Measurements from ENCODE around the gene CNBD2. TPM values are rescaled to one million over a fixed set of nuclear protein-coding genes. Genes with fewer than 3 reads are reported as not detected.

CNBD2 gene
- 10 to 100 TPM in 1 of 9 donors, 1 to 10 TPM in 8; 1.1 to 15.3 (median 5.1) TPM for total RNA-seq
- 10 to 100 TPM in 2 of 3 donors, 1 to 10 TPM in 1; 3.8 to 23.3 (median 15.4) TPM for polyA plus RNA-seq
- long read RNA-seq, donor 1, partial matches to known transcripts, result 0 of 2 reads
- long read RNA-seq, donor 1, other reads (novel, unspliced or antisense), result 0 of 2 reads
- long read RNA-seq, donor 2, result 0 reads
- long read RNA-seq, donor 3, partial matches to known transcripts, result 0 of 1 reads
- long read RNA-seq, donor 3, other reads (novel, unspliced or antisense), result 0 of 1 reads
- long read RNA-seq, donor 4, partial matches to known transcripts, result 0 of 3 reads
- long read RNA-seq, donor 4, other reads (novel, unspliced or antisense), result 0 of 3 reads
- long read RNA-seq, donor 5, transcript CNBD2-206 (1 exons, 662 nt), result major isoform, 9 of 9 reads
- long read RNA-seq, donor 5, partial matches to known transcripts, result 0 of 9 reads
- long read RNA-seq, donor 5, other reads (novel, unspliced or antisense), result 0 of 9 reads
- long read RNA-seq, donor 6, partial matches to known transcripts, result 0 of 3 reads
- long read RNA-seq, donor 6, other reads (novel, unspliced or antisense), result 0 of 3 reads
- long read RNA-seq, donor 7, partial matches to known transcripts, result 0 of 2 reads
- long read RNA-seq, donor 7, other reads (novel, unspliced or antisense), result 0 of 2 reads
- long read RNA-seq, donor 8, transcript CNBD2-206 (1 exons, 662 nt), result major isoform, 8 of 8 reads
- long read RNA-seq, donor 8, partial matches to known transcripts, result 0 of 8 reads
- long read RNA-seq, donor 8, other reads (novel, unspliced or antisense), result 0 of 8 reads
- long read RNA-seq, donor 9, partial matches to known transcripts, result 0 of 2 reads
- long read RNA-seq, donor 9, other reads (novel, unspliced or antisense), result 0 of 2 reads
- long read RNA-seq, donor 10, partial matches to known transcripts, result 0 of 1 reads
- long read RNA-seq, donor 10, other reads (novel, unspliced or antisense), result 0 of 1 reads

DNA sequence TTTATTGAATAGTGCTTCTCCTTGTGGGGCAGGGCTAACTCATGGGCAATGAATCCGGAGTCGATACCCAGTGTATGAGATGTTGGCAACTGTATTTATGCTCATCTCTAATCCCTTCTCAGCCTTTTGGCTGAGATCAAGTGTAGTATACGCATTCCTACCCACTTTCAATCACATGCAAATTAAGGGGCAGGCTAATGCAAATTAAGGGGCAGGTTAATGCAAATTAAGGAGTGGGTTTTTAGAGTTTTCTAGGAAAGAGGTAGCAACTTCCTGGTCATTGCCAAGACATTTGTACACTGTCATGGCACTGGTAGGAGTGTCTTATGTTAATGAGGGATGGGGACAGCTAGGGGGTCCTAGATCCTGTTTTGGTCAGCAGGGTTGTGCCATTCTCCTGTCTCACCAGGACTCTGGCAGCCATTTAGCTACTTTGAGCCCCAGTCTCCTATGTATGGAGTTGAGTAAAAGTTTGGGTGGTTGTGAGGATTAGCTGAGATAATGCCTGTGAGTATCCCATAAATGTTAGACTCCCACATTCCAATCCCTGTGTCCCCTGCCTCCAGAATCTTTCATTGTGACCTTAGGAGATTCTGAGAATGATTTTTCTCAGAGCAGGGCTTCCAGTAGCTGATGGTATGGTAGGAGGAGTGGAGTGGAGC lies at the start of gene CNBD2:
Gene CNBD2, plus strand, starts transcription at position 612 of the 662 bp plus-strand sequence. CDS start 173 bp downstream, outside the sequence.
- TF ChIP-seq POLR2A (IDR thresholded peaks at IDR 0.05), result no peak
- TF ChIP-seq, protein P1, sequence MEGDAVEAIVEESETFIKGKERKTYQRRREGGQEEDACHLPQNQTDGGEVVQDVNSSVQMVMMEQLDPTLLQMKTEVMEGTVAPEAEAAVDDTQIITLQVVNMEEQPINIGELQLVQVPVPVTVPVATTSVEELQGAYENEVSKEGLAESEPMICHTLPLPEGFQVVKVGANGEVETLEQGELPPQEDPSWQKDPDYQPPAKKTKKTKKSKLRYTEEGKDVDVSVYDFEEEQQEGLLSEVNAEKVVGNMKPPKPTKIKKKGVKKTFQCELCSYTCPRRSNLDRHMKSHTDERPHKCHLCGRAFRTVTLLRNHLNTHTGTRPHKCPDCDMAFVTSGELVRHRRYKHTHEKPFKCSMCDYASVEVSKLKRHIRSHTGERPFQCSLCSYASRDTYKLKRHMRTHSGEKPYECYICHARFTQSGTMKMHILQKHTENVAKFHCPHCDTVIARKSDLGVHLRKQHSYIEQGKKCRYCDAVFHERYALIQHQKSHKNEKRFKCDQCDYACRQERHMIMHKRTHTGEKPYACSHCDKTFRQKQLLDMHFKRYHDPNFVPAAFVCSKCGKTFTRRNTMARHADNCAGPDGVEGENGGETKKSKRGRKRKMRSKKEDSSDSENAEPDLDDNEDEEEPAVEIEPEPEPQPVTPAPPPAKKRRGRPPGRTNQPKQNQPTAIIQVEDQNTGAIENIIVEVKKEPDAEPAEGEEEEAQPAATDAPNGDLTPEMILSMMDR (IDR thresholded peaks at IDR 0.05), result no peak
- no peak within 1 kb of the TSS for H3K27ac ChIP-seq
- H3K36me3 ChIP-seq (replicated peaks in 1 of 2), result no peaks in the 10 kb centered on the region
- no peak within 1 kb of the TSS for H3K4me3 ChIP-seq
- H3K4me1 ChIP-seq (replicated peaks in 1 of 2), result no peaks in the 10 kb centered on the region
- H3K9me3 ChIP-seq (replicated peaks in 1 of 3), result no peaks in the 10 kb centered on the region
- no peaks in the 10 kb centered on the region for H3K27me3 ChIP-seq
- WGBS, 4 donors, result 91 to 97% (median 94%) methylated on average over 3 of the region's 3 CpGs
- intact Hi-C loops (cut with DNase I), result no loop called here
- DNase-seq, result no peak

DNA sequence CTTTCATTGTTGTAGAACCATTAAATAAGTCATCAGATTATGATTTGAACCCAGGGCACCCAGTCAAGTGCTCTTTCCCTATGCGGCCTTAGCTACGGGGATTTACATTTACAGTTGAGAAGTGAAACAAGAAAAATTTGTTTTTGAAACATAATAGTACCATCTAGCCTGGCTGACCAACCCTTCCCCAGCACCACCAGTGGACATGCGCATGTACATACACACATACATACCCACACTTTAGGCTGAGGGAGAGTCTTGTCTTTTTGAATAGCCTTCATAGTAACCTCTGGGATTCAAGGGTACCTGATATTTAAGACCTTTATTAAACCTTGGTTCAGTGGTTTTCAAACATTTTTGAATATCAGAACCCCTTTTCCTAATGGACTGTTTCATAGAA lies 47.9 kb upstream of the CNBD2 start:
- intact Hi-C loops (cut with DNase I), result no loop called here
- WGBS, 4 donors, result 91 to 98% (median 97%) methylated on average over 3 of the region's 3 CpGs

DNA sequence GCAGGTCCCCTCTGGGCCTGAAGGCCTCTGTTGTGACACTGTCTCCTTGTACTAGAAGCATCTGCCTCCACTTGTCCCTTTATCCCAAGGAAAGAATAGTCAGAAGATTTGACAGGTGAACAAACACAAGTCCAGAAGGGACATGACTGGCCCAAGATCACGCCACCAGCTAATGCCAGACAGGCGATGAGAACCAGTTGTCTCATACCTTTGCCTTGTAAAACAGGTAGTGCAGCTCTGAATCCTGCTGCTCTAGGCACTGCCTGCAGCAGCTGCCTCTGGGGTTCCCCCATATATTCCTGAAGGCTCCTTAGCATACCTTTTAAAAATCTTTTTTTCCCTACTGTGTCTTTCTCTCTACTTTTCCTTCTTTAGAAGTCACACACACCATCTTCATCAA lies 39.1 kb upstream of the CNBD2 start:
- Histone ChIP-seq H3K27ac (no peak overlapping the region), H3K4me3 (no peak overlapping the region), H3K27me3 (no peaks in the 10 kb centered on the region), H3K9me3 (replicated peaks in 1 of 3) (no peaks in the 10 kb centered on the region), H3K36me3 (replicated peaks in 1 of 2) (peaks cover 0 to 29% of the 10 kb centered on the region in 2 donors), H3K4me1 (replicated peaks in 1 of 2) (no peaks in the 10 kb centered on the region)
- no peak for DNase-seq
- TF ChIP-seq POLR2A (IDR thresholded peaks at IDR 0.05), result no peak
- TF ChIP-seq, protein P1 (IDR thresholded peaks at IDR 0.05), result no peak
- intact Hi-C loops (cut with DNase I), result no loop called here
- 93 to 97% (median 95%) methylated on average over 2 of the region's 2 CpGs for WGBS, 4 donors

More for the DNA sequence above, 47.9 kb upstream of the CNBD2 start:
- no peaks in the 10 kb centered on the region for H3K9me3 ChIP-seq (replicated peaks in 1 of 3)
- H3K27ac ChIP-seq, result no peak overlapping the region
- H3K27me3 ChIP-seq, result no peaks in the 10 kb centered on the region
- peaks cover 0 to 12% of the 10 kb centered on the region in 2 donors for H3K36me3 ChIP-seq (replicated peaks in 1 of 2)
- no peaks in the 10 kb centered on the region for H3K4me1 ChIP-seq (replicated peaks in 1 of 2)
- TF ChIP-seq, protein P1 (IDR thresholded peaks at IDR 0.05), result no peak
- TF ChIP-seq POLR2A (IDR thresholded peaks at IDR 0.05), result no peak
- DNase-seq, result no peak
- H3K4me3 ChIP-seq, result no peak overlapping the region

Measured in adrenal gland (tissue), 19 donors.